Parathyroid adenoma (tissue), 2 donors: ENCODE results near the gene SPEM2.

Experiments
- H2AFZ ChIP-seq: fragments of 300-600 bp; sonication (generic); one replicate; pipeline ENCODE4 v1.7.0; 2017; ENCODE audit warnings: antibody characterized with exemption, mild to moderate bottlenecking
- H3K27ac ChIP-seq: fragments of 300-600 bp; sonication (generic); one replicate; pipeline ENCODE4 v1.7.0; 2017
- H3K27me3 ChIP-seq: fragments of 300-600 bp; sonication (generic); one replicate; pipeline ENCODE4 v1.7.0; 2017; ENCODE audit warnings: low read length; ENCODE audit not compliant: control insufficient read depth, insufficient read depth
- H3K36me3 ChIP-seq: fragments of 300-600 bp; sonication (generic); one replicate; pipeline ENCODE4 v1.7.0; 2017; ENCODE audit warnings: low read length; ENCODE audit not compliant: control insufficient read depth, insufficient read depth
- H3K4me1 ChIP-seq: fragments of 300-600 bp; sonication (generic); one replicate; pipeline ENCODE4 v1.7.0; 2017; ENCODE audit warnings: control low read depth
- H3K4me2 ChIP-seq: fragments of 300-600 bp; sonication (generic); one replicate; pipeline ENCODE4 v1.7.0; 2017; ENCODE audit warnings: low read length
- H3K4me3 ChIP-seq: fragments of 300-600 bp; sonication (generic); one replicate; pipeline ENCODE4 v1.7.0; 2017; ENCODE audit warnings: low read depth, low read length
- H3K79me2 ChIP-seq: fragments of 300-600 bp; sonication (generic); one replicate; pipeline ENCODE4 v1.7.0; 2017; ENCODE audit warnings: control low read depth
- H3K9ac ChIP-seq: fragments of 300-600 bp; sonication (generic); one replicate; pipeline ENCODE4 v1.7.0; 2017; ENCODE audit warnings: mild to moderate bottlenecking
- H3K9me3 ChIP-seq: fragments of 300-600 bp; sonication (generic); one replicate; pipeline ENCODE4 v1.7.0; 2017; ENCODE audit warnings: low read length; ENCODE audit not compliant: control insufficient read depth
- TF ChIP-seq, protein P1 (sequence below): fragments of 300-600 bp; sonication (generic); IDR thresholded peaks from one replicate; pipeline ENCODE4 v1.7.0; 2017; ENCODE audit warnings: antibody characterized with exemption, mild to moderate bottlenecking
- donor health status: primary hyperparathyroidism.

The SPEM2 gene

DNA sequence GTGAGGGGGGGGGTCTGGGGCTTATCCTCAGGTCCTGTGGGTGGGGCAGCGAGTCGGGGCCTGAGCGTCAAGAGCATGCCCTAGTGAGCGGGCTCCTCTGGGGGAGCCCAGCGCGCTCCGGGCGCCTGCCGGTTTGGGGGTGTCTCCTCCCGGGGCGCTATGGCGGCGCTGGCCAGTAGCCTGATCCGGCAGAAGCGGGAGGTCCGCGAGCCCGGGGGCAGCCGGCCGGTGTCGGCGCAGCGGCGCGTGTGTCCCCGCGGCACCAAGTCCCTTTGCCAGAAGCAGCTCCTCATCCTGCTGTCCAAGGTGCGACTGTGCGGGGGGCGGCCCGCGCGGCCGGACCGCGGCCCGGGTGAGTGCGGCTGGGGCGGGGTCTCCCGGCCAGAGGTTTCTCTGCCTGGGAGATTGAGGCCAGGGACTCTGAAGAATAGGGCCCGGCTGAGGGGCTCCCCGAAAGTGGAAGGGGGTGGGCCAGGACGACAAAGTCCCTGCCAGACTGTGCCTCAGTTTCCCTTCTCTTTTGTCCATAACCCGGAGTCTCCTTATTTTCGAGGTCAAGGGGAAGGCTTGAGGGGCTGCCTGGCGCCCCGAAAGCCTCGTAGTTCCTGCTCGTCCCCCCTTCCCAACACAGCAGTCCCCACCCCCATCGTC, 14.2 kb downstream of the SPEM2 start, which contains the start of gene FGF11:
TSS of gene FGF11 (plus strand) at position 51 of the 651 bp plus-strand sequence. CDS start at position 160, 109 bp downstream.
- Histone ChIP-seq H3K9ac (no peak within 1 kb of the TSS), H3K4me1 (peaks cover 10% of the 10 kb centered on the region), H3K36me3 (no peaks in the 10 kb centered on the region), H3K9me3 (no peaks in the 10 kb centered on the region), H2AFZ (peak within 1 kb of the TSS; percentile 88), H3K4me2 (peak within 1 kb of the TSS; percentile 99), H3K79me2 (no peaks in the 10 kb centered on the region), H3K27ac (peak within 1 kb of the TSS; percentile 13), H3K4me3 (peak within 1 kb of the TSS; percentile 76), H3K27me3 (no peaks in the 10 kb centered on the region)
- TF ChIP-seq, protein P1, sequence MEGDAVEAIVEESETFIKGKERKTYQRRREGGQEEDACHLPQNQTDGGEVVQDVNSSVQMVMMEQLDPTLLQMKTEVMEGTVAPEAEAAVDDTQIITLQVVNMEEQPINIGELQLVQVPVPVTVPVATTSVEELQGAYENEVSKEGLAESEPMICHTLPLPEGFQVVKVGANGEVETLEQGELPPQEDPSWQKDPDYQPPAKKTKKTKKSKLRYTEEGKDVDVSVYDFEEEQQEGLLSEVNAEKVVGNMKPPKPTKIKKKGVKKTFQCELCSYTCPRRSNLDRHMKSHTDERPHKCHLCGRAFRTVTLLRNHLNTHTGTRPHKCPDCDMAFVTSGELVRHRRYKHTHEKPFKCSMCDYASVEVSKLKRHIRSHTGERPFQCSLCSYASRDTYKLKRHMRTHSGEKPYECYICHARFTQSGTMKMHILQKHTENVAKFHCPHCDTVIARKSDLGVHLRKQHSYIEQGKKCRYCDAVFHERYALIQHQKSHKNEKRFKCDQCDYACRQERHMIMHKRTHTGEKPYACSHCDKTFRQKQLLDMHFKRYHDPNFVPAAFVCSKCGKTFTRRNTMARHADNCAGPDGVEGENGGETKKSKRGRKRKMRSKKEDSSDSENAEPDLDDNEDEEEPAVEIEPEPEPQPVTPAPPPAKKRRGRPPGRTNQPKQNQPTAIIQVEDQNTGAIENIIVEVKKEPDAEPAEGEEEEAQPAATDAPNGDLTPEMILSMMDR, result no peak

DNA sequence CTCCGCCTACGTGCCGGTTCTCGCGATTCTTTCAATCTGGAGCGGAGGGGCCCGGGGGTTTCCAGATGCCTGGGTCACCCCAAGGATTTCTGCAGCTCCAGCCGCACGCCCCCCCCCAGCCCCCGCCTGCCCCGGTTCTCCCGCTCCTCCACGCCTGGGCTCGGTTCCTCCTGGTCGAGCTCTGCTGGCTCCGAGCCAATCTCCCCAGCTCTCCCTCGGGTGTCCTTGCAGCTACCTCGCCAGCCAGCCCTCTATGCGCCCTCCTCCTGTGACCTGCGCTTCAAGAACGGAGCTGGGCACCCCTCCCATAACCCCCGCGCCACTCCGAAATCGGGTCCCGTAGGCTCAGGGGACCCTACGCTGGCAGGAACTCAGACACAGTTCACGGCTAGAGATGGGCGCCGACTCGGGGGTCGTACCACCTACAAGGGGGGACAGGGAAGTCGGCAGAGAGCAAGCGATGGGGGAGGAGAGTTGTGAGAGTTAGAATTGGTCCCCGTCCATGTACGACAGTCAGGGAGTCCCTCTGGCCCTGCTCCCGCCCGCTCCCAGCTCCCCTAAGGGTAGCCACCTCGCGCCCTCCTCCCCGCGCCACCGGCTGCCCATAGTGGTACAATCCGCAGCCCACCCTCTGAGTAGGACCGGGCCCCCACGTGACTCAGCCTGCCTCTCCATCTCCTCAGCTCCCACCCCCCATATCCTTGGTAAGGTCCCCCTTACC, 14.9 kb downstream of the SPEM2 start:
- H3K4me2 ChIP-seq, result peak overlapping the region; percentile 99
- no peaks in the 10 kb centered on the region for H3K27me3 ChIP-seq
- H3K27ac ChIP-seq, result peak overlapping the region; percentile 13
- H3K9ac ChIP-seq, result no peak overlapping the region
- H3K9me3 ChIP-seq, result no peaks in the 10 kb centered on the region
- TF ChIP-seq, protein P1, result no peak
- no peaks in the 10 kb centered on the region for H3K36me3 ChIP-seq
- H3K4me3 ChIP-seq, result peak overlapping the region; percentile 76
- H3K4me1 ChIP-seq, result peaks cover 10% of the 10 kb centered on the region
- peak overlapping the region; percentile 88 for H2AFZ ChIP-seq
- H3K79me2 ChIP-seq, result no peaks in the 10 kb centered on the region

DNA sequence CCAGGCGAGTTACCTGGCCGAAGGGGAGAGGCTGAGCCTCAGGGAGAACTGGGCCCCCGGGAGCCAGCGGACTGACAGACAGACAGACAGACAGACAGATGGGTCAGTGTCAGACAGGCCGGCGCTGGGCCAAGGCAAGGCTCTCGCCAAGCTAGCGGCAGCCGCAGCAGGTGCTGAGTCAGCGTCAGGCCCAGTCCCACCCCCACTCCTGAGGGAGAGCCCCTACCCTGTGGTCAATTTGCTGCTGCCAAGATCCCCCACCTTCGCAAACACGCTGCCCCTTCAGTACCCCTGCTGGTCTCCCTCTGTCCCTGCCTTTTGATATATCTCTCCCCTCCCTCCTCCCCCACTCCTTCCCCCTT, 15.4 kb downstream of the SPEM2 start:
- Histone ChIP-seq H3K9ac (no peak overlapping the region), H3K27ac (peak overlapping the region; percentile 13), H3K9me3 (no peaks in the 10 kb centered on the region), H3K4me1 (peaks cover 12% of the 10 kb centered on the region), H3K4me3 (peak overlapping the region; percentile 76), H3K36me3 (no peaks in the 10 kb centered on the region), H3K4me2 (peak overlapping the region; percentile 99), H3K27me3 (no peaks in the 10 kb centered on the region), H2AFZ (peak overlapping the region; percentile 88), H3K79me2 (no peaks in the 10 kb centered on the region)
- TF ChIP-seq, protein P1, result no peak

DNA sequence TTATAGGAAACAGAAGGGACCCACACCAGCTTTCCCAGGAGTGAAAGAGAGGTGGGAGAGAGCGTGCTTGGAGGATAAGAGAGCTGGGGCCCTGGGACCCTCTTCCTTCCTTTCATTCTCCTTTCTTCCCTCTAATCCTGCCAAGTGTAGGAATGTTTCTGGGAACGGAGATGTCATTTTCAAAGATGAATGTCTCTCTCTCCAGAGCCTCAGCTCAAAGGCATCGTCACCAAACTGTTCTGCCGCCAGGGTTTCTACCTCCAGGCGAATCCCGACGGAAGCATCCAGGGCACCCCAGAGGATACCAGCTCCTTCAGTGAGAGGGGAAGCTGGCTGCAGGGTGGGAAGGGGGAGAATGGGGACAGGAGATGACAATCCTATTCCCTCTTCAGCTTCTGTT, 15.8 kb downstream of the SPEM2 start:
- Histone ChIP-seq H3K27me3 (no peaks in the 10 kb centered on the region), H3K36me3 (no peaks in the 10 kb centered on the region), H2AFZ (peak overlapping the region; percentile 88), H3K4me2 (peak overlapping the region; percentile 99), H3K4me3 (peak overlapping the region; percentile 76), H3K9ac (no peak overlapping the region), H3K4me1 (peaks cover 12% of the 10 kb centered on the region), H3K79me2 (no peaks in the 10 kb centered on the region), H3K27ac (peak overlapping the region; percentile 13), H3K9me3 (no peaks in the 10 kb centered on the region)
- TF ChIP-seq, protein P1, result no peak
